DND-41 (cell line): ENCODE data around the gene CNPPD1.

Experiments
- EZH2 ChIP-seq: IDR thresholded peaks from 3 replicates; pipeline ENCODE4 v1.6.1; 2012; ENCODE audit warnings: borderline replicate concordance, low read depth, mild to moderate bottlenecking, moderate library complexity, low read length, inconsistent platforms; ENCODE audit not compliant: severe bottlenecking
- TF ChIP-seq, protein P1 (sequence below): IDR thresholded peaks from 2 replicates; pipeline ENCODE4 v1.5.1; 2012; ENCODE audit warnings: borderline replicate concordance, low read length, moderate library complexity, mild to moderate bottlenecking; ENCODE audit not compliant: poor library complexity, severe bottlenecking; ENCODE audit errors: extremely low read depth

DNA sequence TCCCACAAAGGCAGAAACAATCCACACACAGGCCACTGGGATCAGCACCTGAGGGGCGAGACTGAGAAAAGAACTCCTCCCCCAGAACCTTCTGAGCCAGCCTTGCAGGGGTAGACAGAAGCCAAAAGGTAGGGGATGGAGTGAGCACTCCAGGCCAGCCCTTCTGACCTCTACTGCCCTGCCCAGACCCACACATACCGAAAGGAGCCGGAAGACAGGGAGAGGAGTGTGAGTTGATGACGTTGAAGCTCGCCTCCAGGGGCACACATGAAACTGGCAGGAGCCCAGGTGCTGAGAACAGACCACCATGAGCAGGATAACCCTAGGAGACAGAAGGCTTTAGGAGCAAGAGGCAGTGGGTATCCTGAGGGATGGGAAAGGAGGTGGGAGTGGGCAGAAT lies 8.7 kb downstream of the CNPPD1 start:
- TF ChIP-seq, protein P1, sequence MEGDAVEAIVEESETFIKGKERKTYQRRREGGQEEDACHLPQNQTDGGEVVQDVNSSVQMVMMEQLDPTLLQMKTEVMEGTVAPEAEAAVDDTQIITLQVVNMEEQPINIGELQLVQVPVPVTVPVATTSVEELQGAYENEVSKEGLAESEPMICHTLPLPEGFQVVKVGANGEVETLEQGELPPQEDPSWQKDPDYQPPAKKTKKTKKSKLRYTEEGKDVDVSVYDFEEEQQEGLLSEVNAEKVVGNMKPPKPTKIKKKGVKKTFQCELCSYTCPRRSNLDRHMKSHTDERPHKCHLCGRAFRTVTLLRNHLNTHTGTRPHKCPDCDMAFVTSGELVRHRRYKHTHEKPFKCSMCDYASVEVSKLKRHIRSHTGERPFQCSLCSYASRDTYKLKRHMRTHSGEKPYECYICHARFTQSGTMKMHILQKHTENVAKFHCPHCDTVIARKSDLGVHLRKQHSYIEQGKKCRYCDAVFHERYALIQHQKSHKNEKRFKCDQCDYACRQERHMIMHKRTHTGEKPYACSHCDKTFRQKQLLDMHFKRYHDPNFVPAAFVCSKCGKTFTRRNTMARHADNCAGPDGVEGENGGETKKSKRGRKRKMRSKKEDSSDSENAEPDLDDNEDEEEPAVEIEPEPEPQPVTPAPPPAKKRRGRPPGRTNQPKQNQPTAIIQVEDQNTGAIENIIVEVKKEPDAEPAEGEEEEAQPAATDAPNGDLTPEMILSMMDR = no peak
- TF ChIP-seq EZH2 = no peak
